Activated T-helper 1 cell treated with Interleukin-2 at 50 U/mL for 16 hours (primary cell): ENCODE data around the gene ADAMTSL5.

ENCODE experiments used
- DNase-seq: peaks from one replicate; pipeline ENCODE4 v3.0.0-alpha.2; 2020; ENCODE audit warnings: low read depth

ADAMTSL5 gene

GRCh38 chr19:1495799-1496713, 16.8 kb downstream of the ADAMTSL5 start:
- DNase-seq: no peak

DNA sequence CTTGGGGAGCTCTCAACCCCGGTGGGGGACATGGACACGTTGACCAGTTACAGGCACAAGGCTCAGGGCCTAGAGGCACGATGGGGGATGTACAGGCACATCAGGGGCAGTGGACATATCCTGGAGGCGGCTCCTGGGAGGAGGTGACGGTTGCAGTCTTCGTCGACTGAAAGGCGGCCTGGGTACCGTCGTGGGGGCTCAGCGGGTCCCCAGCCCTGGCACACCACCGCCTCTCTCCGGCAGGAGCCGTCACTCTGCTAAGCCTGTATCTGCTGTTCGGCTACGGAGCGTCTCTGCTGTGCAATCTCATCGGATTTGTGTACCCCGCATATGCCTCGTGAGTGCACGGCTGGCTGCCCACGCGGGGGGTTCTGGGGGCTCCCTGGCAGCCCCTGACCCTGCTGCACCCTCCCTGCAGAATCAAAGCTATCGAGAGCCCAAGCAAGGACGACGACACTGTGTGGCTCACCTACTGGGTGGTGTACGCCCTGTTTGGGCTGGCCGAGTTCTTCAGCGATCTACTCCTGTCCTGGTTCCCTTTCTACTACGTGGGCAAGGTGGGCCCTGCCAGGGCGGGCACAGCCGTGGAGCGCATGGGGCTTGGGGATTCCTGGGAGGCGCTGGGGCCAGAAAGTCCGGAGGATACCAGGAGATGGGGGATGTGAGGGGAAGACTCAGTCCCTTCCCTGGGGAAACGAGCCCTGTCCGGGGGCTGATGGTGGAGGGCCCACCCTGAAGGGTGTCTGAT, 17.6 kb downstream of the ADAMTSL5 start:
- DNase-seq: no peak

DNA sequence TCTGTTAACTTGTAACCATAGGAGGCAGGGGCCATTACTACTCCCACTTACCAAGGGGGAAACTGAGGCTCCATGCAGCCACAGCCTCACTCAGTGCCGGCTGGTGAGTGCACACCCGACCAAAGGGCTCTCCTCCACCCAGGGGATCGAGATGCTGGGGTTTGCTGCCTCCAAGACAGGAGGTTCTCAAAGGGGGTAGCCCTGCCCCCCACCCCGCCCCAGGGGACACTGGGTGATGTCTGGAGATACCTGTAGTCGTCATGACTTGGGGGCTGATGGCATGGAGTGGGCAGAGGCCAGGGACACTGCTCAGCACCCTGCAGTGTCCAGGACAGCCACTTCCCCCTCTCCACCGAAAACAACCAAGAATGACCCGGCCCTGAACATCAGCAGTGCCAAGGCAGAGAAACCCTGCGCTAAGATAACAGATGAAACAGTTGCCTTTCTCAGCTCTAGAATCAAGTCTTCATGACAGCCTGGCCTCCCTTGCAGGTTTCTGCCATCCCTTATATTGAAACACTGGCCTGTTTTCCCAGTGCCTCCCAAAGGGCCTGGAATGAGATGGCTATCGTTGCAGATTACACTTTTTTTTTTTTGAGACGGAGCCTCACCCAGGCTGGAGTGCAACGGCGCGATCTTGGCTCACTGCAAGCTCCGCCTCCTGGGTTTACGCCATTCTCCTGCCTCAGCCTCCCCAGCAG, 18.6 kb downstream of the ADAMTSL5 start:
- DNase-seq: no peak

DNA sequence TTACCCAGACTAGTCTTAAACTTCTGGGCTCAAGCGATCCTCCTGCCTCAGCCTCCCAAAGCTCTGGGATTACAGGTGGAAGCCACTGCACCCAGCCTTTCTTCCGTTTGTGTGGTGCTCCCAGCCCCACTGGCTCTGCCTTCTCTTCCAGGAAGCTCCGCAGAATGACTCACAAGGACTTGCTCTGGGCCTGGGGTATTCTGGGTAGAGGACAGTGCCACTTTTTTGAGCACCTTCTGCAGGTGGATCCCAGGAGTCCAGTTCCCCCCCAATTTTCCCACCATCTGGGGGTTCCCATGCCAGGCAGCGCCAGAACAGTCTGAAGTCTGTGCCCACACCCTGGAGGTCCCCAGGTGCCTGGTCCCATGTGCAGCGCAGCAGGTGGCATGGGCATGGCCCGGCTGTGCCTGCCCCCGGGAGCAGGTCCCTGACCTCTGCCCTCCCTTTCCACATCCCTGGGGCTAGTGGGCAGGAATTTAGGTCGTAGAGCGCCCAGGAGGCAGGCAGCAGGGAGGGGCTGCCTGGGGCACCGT, 20.3 kb downstream of the ADAMTSL5 start:
- no peak for DNase-seq

DNA sequence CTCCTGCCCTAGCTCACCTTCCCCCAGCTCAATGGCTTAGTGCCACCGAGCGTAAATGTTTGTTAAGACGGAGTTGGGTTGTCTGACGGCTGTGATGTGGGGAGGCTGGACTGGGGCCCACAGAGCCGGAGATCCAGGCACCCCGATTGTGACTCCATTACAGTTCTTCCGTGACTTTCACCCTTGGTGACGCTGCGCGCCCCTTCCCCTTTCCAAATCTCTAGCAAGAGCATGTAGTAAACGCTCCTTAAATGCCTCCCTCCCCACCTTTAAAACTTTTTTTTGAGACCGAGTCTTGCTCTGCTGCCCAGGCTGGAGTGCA, 21.0 kb downstream of the ADAMTSL5 start:
- no peak for DNase-seq

GRCh38 chr19:1491114-1491848, 21.5 kb downstream of the ADAMTSL5 start, which contains the start of gene REEP6:
TSS of gene REEP6 (plus strand) at chr19:1491181. CDS start at chr19:1491270, 89 bp downstream.
- DNase-seq: no peak

DNA sequence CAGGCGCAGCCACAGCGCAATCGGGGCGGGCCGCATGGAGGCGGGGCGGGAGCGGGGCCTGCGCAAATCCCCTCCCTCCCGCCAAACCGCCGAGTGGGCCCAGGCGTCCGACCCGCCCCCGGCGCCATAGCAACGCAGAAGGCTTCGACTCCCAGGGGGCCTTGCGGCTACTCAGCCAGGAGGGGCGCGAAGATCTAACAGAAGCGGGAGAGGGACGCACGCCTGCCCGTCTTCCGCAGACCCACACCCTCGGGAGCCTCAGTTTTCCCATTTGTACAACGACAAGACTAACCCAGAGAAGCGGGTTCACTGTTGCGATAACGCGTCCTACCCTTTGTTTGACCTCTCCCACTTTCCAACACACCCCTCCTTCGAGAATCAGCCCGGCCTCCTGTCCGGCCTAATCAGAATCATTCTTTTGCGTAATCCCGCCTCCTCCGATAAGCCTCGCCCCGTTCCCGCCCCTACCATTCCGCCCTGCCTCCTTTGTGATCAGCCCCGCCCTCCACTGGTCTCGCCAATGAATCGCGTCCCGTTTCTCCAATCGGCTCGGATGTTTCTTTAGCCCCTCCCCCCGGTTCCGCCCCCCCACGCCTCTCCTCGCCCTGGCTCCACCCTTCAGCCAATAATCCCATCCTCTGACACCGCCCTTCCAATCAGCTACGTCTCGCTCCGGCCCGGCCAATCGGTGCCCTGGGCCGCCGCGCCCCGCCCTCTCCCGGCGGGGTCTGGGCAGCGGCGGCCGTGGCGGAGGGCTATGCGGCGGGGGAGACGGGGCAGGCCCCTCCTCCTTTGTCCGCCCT, 22.3 kb downstream of the ADAMTSL5 start, which contains the start of gene PCSK4:
Gene PCSK4, minus strand, starts transcription at position 40 of the 803 bp plus-strand sequence. Its CDS starts 4 bp downstream, at position 36.
- peak; percentile 96 for DNase-seq

DNA sequence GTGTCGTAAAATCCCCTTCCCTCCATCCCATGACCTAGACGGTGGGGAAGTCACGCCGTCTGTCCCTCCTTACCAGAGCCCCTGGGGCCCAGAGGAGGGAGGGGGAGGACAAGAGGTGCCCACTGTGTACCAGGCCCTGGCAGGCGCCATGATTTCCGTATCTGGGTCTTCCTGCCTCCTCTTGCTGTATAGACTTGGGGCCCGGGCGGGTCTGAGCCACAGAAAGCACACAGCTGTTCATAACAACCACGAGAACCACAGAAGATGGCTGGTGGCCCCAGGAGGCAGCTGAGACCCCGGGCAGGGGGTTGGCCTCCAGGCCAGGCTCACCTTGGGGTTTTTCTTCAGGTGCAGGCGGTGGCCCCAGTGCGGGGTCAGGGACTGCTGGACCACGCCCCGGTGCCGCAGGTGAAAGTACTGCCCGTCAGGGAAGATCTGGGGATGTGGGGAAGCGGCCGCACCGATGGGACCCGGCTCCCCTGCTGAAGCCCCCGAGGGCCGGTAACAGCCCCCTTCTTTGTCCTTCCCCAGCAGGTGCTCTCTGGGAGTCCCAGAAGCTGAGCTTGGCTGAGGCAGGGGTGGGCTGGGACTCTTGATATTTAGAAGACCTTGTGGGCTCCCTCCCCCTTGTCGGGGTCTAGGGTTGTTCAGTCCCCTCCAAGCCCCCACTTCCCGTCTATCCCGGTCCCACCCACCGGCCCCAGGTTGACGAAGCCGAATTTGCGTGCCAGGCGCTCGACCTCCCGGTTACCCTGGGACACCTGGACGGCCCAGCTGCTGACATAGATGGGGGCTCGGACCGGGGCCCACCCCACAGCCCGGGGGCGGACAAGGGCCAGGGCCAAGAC, 23.1 kb downstream of the ADAMTSL5 start:
- DNase-seq: no peak

DNA sequence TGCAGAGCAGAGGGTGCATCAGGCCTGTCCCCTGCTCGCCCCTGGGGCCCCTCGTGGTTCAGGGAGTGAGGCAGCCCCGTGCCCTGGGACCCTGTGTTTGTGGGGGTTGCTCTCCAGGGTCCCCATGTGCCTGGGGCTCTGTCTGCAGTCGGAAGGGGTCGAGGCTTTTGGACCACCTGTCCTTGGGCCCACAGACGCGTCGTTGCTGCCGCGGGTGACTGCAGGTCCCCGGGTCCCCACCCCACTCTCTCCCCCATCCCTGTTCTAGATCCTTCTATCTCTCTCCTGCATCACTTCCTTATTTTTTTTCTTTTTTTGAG, 24.6 kb downstream of the ADAMTSL5 start:
- DNase-seq: no peak

DNA sequence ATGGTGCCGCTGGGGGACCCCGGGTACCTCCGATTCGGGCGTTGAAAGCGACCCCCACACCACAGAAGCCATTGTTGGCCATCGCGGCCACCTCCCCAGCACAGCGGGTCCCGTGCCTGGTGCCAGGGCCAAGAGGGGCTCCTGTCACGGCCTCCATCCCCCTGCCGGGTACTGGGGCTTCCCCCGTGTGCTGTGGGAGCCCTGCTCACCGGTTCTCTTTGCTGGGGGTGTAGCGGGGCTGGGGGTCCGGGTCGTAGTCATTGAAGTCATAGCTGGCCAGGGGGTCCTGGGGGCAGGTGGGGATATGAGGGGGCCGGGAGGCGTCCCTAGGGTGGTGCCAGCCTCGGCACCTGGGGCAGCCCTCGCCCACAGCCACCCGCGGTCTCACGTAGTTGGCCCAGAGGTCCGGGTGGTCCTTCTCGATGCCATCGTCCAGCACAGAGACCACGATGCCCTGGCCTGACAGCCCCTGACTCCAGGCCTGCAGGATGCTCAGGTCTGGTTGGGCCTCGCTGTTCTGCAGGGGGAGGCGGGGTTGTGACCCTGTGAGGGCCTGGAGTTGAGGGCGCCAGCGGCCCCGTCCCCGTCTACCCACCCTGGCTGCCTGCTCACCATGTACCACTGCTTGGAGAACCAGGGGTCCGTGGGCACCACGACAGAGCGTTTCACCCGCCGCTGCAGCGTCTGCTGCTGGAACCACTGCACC, 25.1 kb downstream of the ADAMTSL5 start:
- DNase-seq: no peak

DNA sequence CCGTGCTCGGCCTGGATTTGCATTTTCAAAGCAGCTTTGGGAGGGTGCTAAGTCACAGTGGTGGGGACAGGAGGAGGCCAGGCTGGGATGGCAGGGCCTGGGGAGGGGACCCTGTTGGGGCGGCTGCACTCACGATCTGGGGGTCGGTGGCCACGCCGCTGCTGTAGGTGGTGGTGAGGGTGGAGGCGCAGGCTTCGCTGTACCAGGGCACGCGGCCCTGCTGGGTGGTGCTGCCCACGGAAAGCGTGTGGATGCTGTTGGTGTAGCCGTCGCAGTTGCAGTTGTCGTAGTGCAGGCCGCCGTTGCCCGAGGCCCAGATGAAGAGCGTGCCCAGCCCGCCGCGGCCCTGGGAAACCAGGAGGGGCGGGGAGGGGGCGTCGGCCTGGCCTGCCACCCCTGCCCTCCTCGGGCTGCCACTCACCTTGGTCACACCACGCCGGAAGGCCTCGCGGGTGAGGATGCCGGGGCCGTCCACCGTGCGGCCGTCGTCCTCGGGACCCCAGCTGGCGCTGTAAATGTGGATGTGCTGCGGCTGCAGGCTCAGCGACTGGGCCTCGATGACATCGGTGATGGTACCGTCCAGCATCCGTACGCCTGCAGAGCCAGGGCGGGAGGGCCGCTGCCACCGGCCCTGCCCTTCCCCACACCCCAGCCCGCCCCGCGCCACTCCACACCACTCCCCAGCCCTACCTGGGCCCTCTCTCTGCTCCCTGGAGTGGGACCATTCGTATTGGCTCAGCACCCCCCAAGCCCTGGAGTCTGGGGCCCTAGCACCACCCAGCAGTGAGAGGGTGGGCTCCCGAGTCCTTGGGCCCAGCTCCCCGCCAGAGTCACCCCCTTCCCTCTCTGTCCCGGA, 25.9 kb downstream of the ADAMTSL5 start:
- no peak for DNase-seq

DNA sequence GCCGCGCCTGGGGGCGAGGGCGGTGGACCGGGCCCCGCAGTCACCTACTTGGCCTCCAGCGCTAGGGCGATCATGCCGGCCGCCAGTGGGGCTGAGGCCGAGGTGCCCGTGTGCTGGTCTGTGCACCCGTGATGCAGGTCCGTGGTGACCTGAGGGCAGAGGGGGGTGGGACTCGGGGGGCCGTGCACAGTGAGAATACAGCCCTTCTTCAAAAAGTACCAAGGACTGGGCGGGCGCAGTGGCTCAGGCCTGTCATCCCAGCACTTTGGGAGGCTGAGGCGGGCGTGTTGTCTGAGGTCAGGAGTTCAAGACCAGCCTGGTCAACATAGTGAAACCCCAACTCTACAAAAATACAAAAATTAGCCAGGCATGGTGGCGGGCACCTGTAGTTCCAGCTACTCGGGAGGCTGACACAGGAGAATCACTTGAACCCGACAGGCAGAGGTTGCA, 28.8 kb downstream of the ADAMTSL5 start:
- DNase-seq: no peak

DNA sequence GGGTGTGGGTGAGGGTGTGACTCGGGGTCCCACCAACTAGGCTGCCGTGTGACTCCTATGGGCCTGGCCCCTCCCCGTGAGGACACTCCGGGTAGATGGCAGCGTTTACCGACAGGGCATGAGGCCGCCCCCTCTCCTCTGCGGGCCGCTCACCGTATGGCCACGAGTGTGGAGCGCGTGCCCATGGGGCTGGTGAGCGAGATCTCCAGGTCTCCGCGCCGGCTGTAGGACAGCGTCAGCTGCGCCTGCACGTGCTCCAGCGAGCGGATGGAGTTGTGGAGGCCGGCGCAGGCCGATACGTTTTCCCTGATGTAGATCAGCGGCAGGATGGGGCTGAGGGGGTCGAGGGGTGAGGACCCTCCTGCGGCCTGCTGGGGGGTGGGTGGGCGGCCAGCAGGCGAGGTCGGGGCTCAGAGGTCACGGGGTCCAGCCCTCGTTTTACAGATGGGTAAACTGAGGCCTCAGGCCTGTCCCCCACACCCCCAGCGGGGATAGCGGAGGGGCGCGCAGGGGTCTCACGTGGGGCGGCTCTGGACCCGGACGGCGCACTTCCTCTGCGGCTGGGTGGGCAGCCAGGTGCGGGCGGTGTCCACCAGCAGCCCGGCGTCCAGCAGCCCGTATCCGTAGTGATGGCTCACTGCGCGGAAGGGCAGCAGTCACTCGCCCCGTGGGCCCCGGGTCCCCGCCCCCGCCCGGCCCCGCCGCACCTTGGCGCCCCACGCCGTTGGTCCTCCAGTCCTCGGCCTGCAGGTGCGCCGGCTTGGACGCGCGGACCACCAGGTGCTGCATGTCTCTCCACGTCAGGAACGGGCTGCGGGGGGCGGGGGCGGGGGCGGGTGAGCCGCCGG, 29.5 kb downstream of the ADAMTSL5 start:
- no peak for DNase-seq

GRCh38 chr19:1482361-1483130, 30.3 kb downstream of the ADAMTSL5 start:
- no peak for DNase-seq

GRCh38 chr19:1481893-1482360, 30.9 kb downstream of the ADAMTSL5 start:
- DNase-seq: no peak

DNA sequence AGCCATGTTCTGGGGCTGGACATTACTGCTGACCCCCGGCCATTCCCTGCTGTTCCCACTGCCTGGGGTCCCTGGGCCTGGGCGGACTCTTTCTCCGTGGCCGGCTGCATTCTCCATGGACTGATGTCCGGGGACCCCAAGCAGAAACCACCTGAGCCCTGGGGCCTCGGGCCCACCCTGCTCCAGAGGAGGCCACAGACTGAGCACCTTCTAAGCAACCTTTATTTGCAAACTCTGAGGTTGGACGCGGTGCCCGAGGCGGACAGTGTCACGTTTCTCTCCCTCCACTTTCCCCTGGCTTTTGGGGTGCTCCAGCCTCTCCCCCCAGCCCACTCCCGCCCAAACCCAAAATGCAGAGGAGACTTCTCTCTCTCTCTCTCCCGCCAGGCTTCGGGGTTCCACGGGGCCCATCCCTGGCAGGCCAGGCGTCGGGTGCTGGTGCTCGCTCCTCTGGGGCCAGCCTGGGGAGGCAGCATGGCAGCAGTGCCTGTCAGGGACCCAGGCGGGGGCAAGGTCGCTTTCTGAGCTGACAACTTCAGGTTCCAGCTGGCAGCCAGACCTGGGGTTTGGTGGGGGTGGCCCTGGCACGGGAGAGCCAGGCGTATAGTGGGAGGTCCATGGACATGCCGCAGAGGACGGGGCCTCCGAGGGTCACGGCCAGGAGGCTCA, 31.5 kb downstream of the ADAMTSL5 start:
- DNase-seq: no peak
